Measurements from ENCODE around the gene PNKP. TPM values are rescaled to one million over a fixed set of nuclear protein-coding genes. Genes with fewer than 3 reads are reported as not detected.

PNKP gene
- total and polyA plus RNA-seq, 2 of the 8 experiments (the other 6 are each of a cell fraction or from before 2014, with no cell fraction given) = 45.8 to 105 TPM

- Histone ChIP-seq H3K27me3 (replicated peaks in 1 of 4; ENCODE audit: control insufficient read depth in 3 of 4, extremely low read depth in 1 of 4, insufficient read depth in 3 of 4, low read length in 3 of 4) (no peaks in the 10 kb centered on the region), H3K9me3 (ENCODE audit: insufficient read depth in 2 of 2, low read depth in 1 of 2, low read length in 1 of 2) (no peaks in the 10 kb centered on the region), H2AFZ (ENCODE audit: low read length) (no peak overlapping the region), H2BK20ac (ENCODE audit: low read length) (no peak overlapping the region), H3K9ac (replicated peaks in 1 of 4; ENCODE audit: extremely low read depth in 1 of 4, low read depth in 3 of 4, low read length in 3 of 4) (no peak overlapping the region), H3K56ac (replicated peaks; ENCODE audit: insufficient read length, low read depth, low read length) (no peak overlapping the region), H2BK120ac (replicated peaks; ENCODE audit: low read depth, low read length) (no peak overlapping the region), H3K79me2 (ENCODE audit: control insufficient read depth in 1 of 2, insufficient read depth in 2 of 2, low read length in 2 of 2) (peaks cover 0 to 16% of the 10 kb centered on the region in 2 experiments; a peak in 2 of 4 replicates), H3K23ac (ENCODE audit: insufficient read length) (no peak overlapping the region), H3K27ac (ENCODE audit: low read depth, low read length) (no peak overlapping the region), H2BK5ac (ENCODE audit: low read depth, low read length) (no peak overlapping the region), H3K4me3 (ENCODE audit: extremely low read depth in 1 of 4, insufficient read depth in 2 of 4, low read depth in 3 of 4, low read length in 4 of 4) (no peak overlapping the region), H4K5ac (ENCODE audit: insufficient read length, low read depth, low read length) (no peak overlapping the region), H4K20me1 (replicated peaks in 1 of 2; ENCODE audit: control insufficient read depth in 1 of 2, insufficient read depth in 2 of 2, low read length in 2 of 2) (peaks cover 9 to 13% of the 10 kb centered on the region in 2 experiments), H3K4ac (replicated peaks; ENCODE audit: insufficient read length, low read depth, low read length) (no peak overlapping the region), H4K8ac (ENCODE audit: extremely low read depth, insufficient read depth, low read length) (no peak overlapping the region; the same call in 1 of the 2 replicates), H3K23me2 (ENCODE audit: low read depth, low read length) (no peaks in the 10 kb centered on the region), H2AK5ac (ENCODE audit: low read depth, low read length) (no peak overlapping the region), H2BK12ac (ENCODE audit: low read depth, low read length) (no peak overlapping the region), H3K36me3 (ENCODE audit: control insufficient read depth in 2 of 4, insufficient read depth in 4 of 4, low read length in 3 of 4) (peaks cover 10 to 29% (median 19%) of the 10 kb centered on the region in 4 experiments; a peak in 5 of 8 replicates), H3K79me1 (ENCODE audit: low read depth, low read length) (peaks cover 13% of the 10 kb centered on the region), H3K4me1 (replicated peaks in 1 of 4; ENCODE audit: control insufficient read depth in 3 of 4, insufficient read depth in 4 of 4, low read length in 3 of 4) (no peaks in the 10 kb centered on the region), H3K14ac (ENCODE audit: insufficient read length) (no peak overlapping the region), H3K18ac (ENCODE audit: extremely low read depth, low read length) (no peak overlapping the region), H4K91ac (replicated peaks; ENCODE audit: insufficient read length, low read length) (no peak overlapping the region), H2BK15ac (ENCODE audit: low read length) (no peak overlapping the region), H3K4me2 (ENCODE audit: insufficient read depth in 1 of 2, low read depth in 2 of 2, low read length in 2 of 2) (no peak overlapping the region)
- 91% methylated on average over 8 of the region's 8 CpGs; no CpG with 5 or more reads in 1 of the 2 experiments for WGBS, 2 experiments (ENCODE audit: extremely low coverage in 1 of 2, insufficient coverage in 1 of 2, insufficient read length in 1 of 2, insufficient replicate concordance in 2 of 2, low coverage in 1 of 2, low lambda C conversion rate in 2 of 2, missing lambda C conversion rate in 1 of 2)
- FAIRE-seq (no peak), DNase-seq (ENCODE audit: low read depth in 1 of 2, low spot score in 2 of 2) (no peak)
- TF ChIP-seq MAX (IDR thresholded peaks at IDR 0.05) = no peak
- TF ChIP-seq TAF1 (IDR thresholded peaks at IDR 0.05; ENCODE audit: low read depth, low read length) = no peak
- no peak for TF ChIP-seq SRF (IDR thresholded peaks at IDR 0.05; ENCODE audit: low read depth, low read length)
- TF ChIP-seq CBX8 (IDR thresholded peaks at IDR 0.05; ENCODE audit: borderline replicate concordance, low read depth, low read length) = no peak
- TF ChIP-seq CHD1 (IDR thresholded peaks at IDR 0.05; ENCODE audit: low read depth, low read length) = no peak
- TF ChIP-seq ATF3 (IDR thresholded peaks at IDR 0.05; ENCODE audit: insufficient read depth, low read depth, low read length) = no peak
- TF ChIP-seq RXRA (IDR thresholded peaks at IDR 0.05; ENCODE audit: insufficient read depth, low read depth, low read length) = no peak
- TF ChIP-seq FOSL1 (IDR thresholded peaks at IDR 0.05; ENCODE audit: insufficient read depth, low read depth, low read length) = no peak
- no peak for TF ChIP-seq E2F6 (IDR thresholded peaks at IDR 0.05)
- ChIA-PET CTCF (ENCODE audit: partially characterized antibody) (interaction anchor here (1.0 to 2.0 kb wide), 5 partner anchors 8 to 34 kb away, joined by 3 to 5 read pairs (median 3); no protein-coding TSS in a partner anchor), POLR2A (ENCODE audit: partially characterized antibody) (interaction anchor here (1.0 to 2.7 kb wide), 5 partner anchors 8 to 22 kb away, joined by 3 to 9 read pairs (median 4); partner anchors contain the start of genes FUZ, MED25 and PTOV1)
These were observed 38.2 kb downstream of the PNKP start for GRCh38 chr19:49829200-49829599.

Data from H1 (cell line).